Measurements from ENCODE around the gene ATG4D.

ATG4D gene

GRCh38 chr19:10580979-10581631 lies 37.4 kb downstream of the ATG4D start:
- DNase-seq (ENCODE audit: low read depth in 2 of 2): peak; percentile 81

DNA sequence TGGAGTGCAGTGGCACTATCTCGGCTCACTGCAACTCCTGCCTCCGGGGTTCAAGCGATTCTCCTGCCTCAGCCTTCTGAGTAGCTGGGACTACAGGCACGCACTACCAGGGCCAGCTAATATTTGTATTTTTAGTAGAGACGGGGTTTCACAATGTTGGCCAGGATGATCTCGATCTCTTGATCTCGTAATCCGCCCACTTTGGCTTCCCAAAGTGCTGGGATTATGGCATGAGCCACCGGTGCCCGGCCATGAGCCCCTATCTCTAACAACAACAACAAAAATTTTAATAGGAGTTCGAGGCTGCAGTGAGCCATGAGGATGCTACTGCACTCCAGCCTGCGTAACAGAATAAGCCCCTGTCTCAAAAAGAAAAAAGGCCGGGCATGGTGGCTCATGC lies 38.4 kb downstream of the ATG4D start:
- DNase-seq (ENCODE audit: low read depth in 2 of 2): no peak

DNA sequence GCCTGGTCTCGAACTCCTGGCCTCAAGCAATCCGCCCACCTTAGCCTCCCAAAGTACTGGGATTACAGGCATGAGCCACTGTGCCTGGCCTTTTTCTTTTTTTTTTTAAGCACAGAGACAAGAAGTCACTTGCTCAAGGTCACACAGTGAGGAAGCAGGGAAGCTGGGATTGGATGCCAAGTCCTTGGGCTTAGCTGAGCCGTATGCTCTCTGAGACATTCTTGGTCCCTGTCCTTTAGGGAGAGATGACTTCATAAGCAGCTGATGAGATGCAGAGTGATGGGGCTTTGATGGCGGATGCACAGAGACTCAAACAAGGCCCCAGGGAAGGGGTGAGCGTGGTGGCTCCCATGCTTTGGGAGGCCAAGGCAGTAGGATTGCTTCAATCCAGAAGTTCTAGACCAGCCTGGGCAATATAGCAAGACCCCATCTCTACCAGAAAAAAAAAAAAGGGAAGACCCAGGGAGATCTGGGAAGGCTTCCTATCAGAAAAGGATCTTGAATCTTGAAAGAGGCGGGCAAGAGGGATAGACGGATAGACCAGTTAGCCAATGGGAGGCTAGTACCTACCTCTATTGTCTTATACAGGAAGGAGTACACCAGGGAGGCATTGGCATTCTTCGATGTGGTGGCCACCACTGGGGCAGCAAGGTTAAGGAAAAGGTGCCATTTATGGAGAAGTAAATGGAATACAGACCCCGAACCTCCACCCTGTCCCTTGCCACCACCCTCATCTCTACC lies 39.5 kb downstream of the ATG4D start:
- no peak for DNase-seq (ENCODE audit: low read depth in 2 of 2)

DNA sequence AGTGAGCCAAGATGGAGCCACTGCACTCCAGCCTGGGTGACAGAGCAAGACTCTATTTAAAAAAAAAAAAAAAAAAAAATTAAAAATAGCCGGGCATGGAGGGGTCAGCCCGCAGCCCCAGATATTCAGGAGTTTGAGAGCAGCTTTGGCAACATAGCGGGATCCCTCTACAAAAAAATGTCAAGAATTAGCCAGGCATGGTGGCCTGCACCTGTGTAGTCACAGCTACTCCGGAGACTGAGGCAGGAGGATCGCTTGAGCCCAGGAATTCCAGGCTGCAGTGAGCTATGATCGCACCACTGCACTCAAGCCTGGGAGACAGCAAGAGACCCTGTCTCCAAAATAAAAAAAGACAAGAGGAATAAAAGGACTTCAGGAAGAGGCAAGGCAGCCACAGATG lies 42.7 kb downstream of the ATG4D start:
- DNase-seq (ENCODE audit: low read depth in 2 of 2): no peak

- DNase-seq (ENCODE audit: low read depth in 2 of 2): no peak
Observed at GRCh38 chr19:10587022-10587838, 43.5 kb downstream of the ATG4D start, which contains the start of gene AP1M2. AP1M2 (minus strand) TSS chr19:10587312; CDS start chr19:10587231, 81 bp downstream.

DNA sequence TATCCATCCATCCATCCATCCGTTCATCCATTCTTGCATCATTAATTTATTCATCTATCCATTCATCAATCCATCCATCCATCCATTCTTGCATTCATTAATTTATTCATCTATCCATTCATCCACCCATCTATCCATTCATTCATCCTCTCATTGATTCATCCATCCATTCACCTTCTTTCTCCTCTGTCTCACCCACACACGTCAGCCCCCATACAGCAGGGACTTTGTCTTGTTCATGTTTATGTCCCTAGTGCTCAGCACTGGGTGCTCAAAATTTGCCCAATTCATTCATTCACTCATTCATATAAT lies 44.1 kb downstream of the ATG4D start:
- no peak for DNase-seq (ENCODE audit: low read depth in 2 of 2)

DNA sequence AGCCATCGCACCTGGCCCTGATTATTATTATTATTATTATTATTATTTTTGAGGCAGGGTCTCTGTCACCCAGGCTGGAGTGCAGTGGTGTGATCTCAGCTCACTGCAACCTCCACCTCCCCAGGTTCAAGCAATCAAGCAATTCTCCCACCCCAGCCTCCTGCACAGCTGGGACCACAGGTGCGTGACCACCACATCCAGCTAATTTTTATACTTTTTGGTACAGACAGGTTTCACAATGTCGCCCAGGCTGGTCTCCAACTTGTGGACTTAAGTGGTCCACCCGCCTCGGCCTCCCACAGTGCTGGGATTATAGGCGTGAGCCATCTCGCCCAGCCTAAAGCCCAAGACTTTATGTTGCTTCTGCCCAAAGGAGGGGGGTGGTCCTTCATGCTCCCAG lies 49.4 kb downstream of the ATG4D start:
- DNase-seq (ENCODE audit: low read depth in 2 of 2): no peak

GRCh38 chr19:10593820-10594637 lies 50.3 kb downstream of the ATG4D start:
- no peak for DNase-seq (ENCODE audit: low read depth in 2 of 2)

DNA sequence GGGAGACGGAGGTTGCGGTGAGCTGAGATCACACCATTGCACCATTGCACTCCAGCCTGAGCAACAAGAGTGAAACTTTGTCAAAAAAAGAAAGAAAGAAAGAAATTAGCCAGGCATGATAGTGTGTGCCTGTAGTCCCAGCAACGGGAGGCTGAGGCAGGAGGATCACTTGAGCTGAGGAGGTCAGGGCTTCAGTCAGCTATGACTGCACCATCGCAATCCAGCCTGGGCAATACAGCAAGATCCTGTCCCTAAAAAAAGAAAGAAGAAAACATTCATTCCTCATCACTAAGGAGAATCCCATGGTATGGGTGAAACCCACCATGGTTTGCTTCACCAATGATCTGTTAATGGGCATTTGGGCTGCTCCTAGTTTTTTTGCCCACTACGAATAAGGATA lies 56.4 kb downstream of the ATG4D start:
- DNase-seq (ENCODE audit: low read depth in 2 of 2): no peak

GRCh38 chr19:10601999-10602329 lies 58.3 kb downstream of the ATG4D start:
- no peak for DNase-seq (ENCODE audit: low read depth in 2 of 2)

GRCh38 chr19:10602330-10603083 lies 58.8 kb downstream of the ATG4D start:
- DNase-seq (ENCODE audit: low read depth in 2 of 2): peak; percentile 84 to 86

All from stimulated activated CD8-positive, alpha-beta memory T cell treated with anti-CD3 and anti-CD28 coated beads, Interleukin-2, amount 100 ng/mL, for 1 hour (primary cell).